Chondrocyte (in vitro differentiated cells): ENCODE results near the gene C3orf22. TPM values are rescaled to one million over a fixed set of nuclear protein-coding genes. Genes with fewer than 3 reads are reported as not detected.
"Not testable (repeated sequence)": the region's sequence is repeated elsewhere in the genome, so short reads cannot be mapped to it uniquely, and the experiment has no call there.

Source experiments
- DNase-seq: peaks from one replicate; pipeline ENCODE4 v3.0.0; 2021; ENCODE audit warnings: mixed read lengths, low spot score
- H3K27ac Mint-ChIP-seq: one replicate; pipeline ENCODE4 v1.8.0; 2021; ENCODE audit warnings: mild to moderate bottlenecking, moderate library complexity, mixed read lengths; ENCODE audit not compliant: unreplicated experiment
- H3K27me3 Mint-ChIP-seq: 2 replicates; pipeline ENCODE4 v1.8.0; 2021; ENCODE audit warnings: low read depth, mixed read lengths
- H3K36me3 Mint-ChIP-seq: 2 replicates; pipeline ENCODE4 v1.8.0; 2021; ENCODE audit warnings: low read depth, mixed read lengths
- H3K4me1 Mint-ChIP-seq: 2 replicates; pipeline ENCODE4 v1.8.0; 2021; ENCODE audit warnings: low read depth, mild to moderate bottlenecking, mixed read lengths
- H3K4me3 Mint-ChIP-seq: one replicate; pipeline ENCODE4 v1.8.0; 2021; ENCODE audit warnings: mild to moderate bottlenecking, moderate library complexity, mixed read lengths; ENCODE audit not compliant: unreplicated experiment
- H3K9me3 Mint-ChIP-seq: 2 replicates; pipeline ENCODE4 v1.8.0; 2021; ENCODE audit warnings: low read depth, mixed read lengths
- long read RNA-seq: library from polyadenylated mRNA; stranded (forward); transcript quantifications from one replicate; pipeline ENCODE4 v2.0.0, GENCODE V29; 2021
- total RNA-seq: library from RNA; stranded (reverse); gene quantifications from 3 replicates; pipeline ENCODE4 v1.2.1, GENCODE V29; 2021
- TF ChIP-seq, protein P1 (sequence below): fragments of 200-600 bp; sonication (generic); IDR thresholded peaks from 2 replicates; pipeline ENCODE4 v1.5.0; 2021; ENCODE audit warnings: antibody characterized with exemption, mild to moderate bottlenecking, moderate library complexity

The C3orf22 gene, protein sequence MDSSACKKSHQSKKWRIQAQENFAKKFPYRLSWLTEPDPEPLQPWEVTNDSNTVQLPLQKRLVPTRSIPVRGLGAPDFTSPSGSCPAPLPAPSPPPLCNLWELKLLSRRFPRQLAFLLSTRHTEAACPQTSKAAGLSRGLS
- total RNA-seq = not detected in 3 replicates
- long read RNA-seq = 0 reads

DNA sequence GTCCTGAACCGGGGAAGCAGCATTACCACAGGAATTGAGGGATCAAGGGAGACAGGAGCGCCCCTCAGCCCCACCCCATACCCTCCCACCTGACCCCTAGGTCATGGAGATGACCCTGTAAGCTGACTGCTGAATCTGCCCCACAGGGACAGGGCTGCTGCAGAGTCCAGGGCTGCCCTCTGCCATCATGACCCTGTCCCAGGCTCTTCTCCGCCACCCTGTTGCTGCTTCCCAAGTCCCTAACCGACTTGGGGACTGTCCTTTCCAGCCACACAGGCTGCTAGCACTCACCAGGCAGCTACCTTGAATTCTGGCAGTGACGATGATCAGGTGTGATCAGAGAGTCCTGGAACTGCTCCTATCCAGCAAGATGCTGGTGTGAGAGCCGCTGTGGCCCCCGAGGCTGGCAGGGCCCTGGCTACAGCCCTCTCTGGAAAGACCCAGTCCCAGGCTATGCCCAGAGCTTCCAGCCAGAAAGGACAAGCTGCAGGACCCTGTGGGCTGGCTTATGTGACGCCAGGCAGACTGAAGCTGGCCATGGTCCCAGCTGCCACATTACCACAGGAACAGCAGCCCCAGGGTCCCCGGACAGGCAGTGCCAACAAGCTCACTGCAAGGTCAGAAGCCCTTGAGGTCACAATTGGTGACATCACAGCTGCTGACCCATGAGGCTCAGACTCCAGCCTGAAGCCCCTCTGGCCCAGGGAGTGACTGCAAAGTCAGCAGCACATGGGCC, at the start of gene C3orf22:
TSS of gene C3orf22 (minus strand) at position 597 of the 736 bp plus-strand sequence. CDS start 5,542 bp downstream, outside the sequence.
- Mint-ChIP-seq H3K9me3 (peaks cover 15% of the 10 kb centered on the region), H3K27ac (no peak within 1 kb of the TSS), H3K27me3 (peaks cover 21% of the 10 kb centered on the region), H3K4me3 (no peak within 1 kb of the TSS), H3K36me3 (peaks cover 5% of the 10 kb centered on the region), H3K4me1 (no peaks in the 10 kb centered on the region)
- peak; percentile 75 for DNase-seq
- TF ChIP-seq, protein P1, sequence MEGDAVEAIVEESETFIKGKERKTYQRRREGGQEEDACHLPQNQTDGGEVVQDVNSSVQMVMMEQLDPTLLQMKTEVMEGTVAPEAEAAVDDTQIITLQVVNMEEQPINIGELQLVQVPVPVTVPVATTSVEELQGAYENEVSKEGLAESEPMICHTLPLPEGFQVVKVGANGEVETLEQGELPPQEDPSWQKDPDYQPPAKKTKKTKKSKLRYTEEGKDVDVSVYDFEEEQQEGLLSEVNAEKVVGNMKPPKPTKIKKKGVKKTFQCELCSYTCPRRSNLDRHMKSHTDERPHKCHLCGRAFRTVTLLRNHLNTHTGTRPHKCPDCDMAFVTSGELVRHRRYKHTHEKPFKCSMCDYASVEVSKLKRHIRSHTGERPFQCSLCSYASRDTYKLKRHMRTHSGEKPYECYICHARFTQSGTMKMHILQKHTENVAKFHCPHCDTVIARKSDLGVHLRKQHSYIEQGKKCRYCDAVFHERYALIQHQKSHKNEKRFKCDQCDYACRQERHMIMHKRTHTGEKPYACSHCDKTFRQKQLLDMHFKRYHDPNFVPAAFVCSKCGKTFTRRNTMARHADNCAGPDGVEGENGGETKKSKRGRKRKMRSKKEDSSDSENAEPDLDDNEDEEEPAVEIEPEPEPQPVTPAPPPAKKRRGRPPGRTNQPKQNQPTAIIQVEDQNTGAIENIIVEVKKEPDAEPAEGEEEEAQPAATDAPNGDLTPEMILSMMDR = no peak

DNA sequence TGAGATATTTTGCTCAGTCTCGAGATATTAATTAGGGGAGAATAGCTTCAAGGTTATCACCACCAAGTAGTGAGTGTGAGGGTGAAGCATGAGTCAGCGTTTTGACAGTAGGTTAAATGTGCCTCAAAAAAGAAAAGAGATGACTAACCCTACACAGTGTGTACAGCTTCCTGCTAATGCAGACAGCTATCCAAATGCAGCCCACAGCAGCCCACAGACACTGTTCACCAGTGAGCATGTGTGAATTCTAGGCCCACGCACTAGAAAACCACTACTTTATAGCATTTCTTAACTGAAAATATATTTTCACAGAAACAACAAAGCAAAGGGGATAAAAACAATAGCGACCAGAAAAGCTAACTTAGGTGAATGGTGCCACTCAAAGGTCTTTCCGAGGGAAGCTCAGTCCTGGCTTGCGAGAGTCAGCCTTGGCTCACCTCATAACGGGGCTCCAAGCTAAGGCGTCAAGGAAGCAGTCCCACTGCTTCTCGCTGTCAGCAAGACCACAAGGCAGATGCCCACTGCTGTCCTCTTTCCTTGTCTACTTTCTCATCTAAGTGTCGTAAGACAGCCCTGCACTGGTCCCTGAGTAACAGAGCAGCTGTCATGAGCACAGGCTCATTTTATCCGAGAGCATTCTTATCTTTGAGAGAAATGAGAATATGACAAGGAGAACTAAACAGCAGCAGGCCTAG, 48.6 kb upstream of the C3orf22 start:
- no peak overlapping the region for H3K4me3 Mint-ChIP-seq
- H3K36me3 Mint-ChIP-seq = peaks cover 55% of the 10 kb centered on the region
- DNase-seq = no peak
- no peaks in the 10 kb centered on the region for H3K27me3 Mint-ChIP-seq
- peaks cover 6% of the 10 kb centered on the region for H3K4me1 Mint-ChIP-seq
- TF ChIP-seq, protein P1 = no peak
- H3K9me3 Mint-ChIP-seq = peaks cover 10% of the 10 kb centered on the region
- peak overlapping the region; percentile 49 for H3K27ac Mint-ChIP-seq

DNA sequence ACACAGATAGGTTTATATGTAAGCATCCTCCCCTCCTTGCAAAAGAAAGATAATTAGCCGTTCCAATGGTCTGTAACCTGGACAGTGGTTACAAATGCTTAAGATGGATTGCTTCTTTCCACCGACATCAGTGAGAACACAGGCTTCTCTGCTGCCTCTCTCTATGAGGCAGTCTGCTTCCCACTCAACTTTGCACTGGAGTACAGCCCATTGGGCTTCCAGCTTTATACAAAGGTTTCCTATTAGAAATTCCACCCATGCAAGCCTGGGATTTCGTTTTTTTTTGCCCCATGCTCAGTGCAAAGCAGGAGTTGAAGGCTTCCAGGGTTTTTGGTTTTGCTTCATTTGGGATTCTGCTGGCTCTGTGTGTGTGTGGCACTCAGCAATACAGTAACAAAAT, 47.3 kb upstream of the C3orf22 start:
- Mint-ChIP-seq H3K27ac (no peak overlapping the region), H3K36me3 (peaks cover 59% of the 10 kb centered on the region), H3K27me3 (no peaks in the 10 kb centered on the region), H3K4me1 (peaks cover 6% of the 10 kb centered on the region), H3K4me3 (no peak overlapping the region), H3K9me3 (peaks cover 10% of the 10 kb centered on the region)
- DNase-seq = no peak
- TF ChIP-seq, protein P1 = no peak

DNA sequence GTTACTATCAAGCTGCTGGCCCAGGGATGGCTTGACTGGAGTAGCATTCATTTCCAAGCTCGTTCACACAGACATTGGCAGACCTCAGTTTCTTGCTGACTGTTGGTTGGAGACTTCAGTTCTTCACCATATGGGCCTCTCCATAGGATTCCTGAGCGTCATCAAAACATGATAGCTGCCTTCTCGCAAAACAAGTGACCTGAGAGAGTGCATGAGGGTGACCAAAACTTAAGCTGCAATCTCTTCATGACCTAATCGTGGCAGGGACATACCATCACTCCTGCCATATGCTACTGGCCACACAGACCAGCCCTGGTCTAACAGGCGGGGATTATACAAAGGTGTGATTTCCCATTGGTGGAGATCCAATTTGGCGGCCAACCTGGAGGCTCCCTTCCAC, 46.0 kb upstream of the C3orf22 start:
- Mint-ChIP-seq H3K27ac (no peak overlapping the region), H3K9me3 (peaks cover 10% of the 10 kb centered on the region), H3K4me1 (peaks cover 6% of the 10 kb centered on the region), H3K36me3 (peaks cover 48% of the 10 kb centered on the region), H3K4me3 (no peak overlapping the region), H3K27me3 (no peaks in the 10 kb centered on the region)
- TF ChIP-seq, protein P1 = no peak
- no peak for DNase-seq

DNA sequence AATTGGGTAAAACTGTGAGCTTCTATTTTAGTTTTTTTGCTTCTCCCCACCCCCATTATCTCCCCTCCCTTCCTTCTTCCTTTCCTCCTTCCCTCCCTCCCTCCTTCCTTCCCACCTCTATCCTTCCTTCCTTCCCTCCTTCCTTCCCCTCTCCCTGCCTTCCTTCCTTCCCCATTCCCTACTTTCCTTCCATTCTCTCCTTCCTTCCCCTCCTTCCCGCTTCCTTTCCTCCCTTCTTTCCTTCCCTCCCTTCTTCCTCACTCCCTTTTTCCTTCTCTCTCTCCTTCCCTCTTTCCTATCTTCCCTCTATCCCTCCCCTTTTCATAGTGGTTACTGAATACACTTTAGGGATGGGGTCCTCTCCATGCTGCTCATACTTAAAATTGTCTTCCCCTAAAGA, 40.4 kb upstream of the C3orf22 start:
- peaks cover 30% of the 10 kb centered on the region for H3K9me3 Mint-ChIP-seq
- TF ChIP-seq, protein P1 = no peak
- H3K4me3 Mint-ChIP-seq = no peak overlapping the region
- H3K36me3 Mint-ChIP-seq = peaks cover 31% of the 10 kb centered on the region
- H3K4me1 Mint-ChIP-seq = no peaks in the 10 kb centered on the region
- H3K27me3 Mint-ChIP-seq = no peaks in the 10 kb centered on the region
- no peak for DNase-seq
- H3K27ac Mint-ChIP-seq = no peak overlapping the region

DNA sequence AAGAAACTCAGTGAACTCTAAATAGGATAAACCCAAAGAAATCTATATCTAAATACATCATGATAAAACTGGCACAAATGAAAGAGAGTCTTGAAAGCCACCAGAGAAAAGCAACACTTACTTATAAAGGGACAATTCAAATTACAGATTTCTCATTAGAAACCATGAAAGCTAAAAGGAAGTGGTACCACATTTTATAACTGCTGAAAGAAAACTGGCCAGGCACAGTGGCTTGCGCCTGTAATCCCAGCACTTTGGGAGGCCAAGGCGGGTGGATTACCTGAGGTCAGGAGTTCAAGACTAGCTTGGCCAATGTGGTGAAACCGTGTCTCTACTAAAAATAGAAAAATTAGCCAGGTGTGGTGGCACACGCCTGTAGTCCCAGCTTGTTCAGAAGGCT, 36.7 kb upstream of the C3orf22 start:
- DNase-seq, H3K27me3 Mint-ChIP-seq, H3K27ac Mint-ChIP-seq, H3K4me3 Mint-ChIP-seq, H3K4me1 Mint-ChIP-seq: not testable (repeated sequence)
- peaks cover 30% of the 10 kb centered on the region for H3K9me3 Mint-ChIP-seq
- peaks cover 21% of the 10 kb centered on the region for H3K36me3 Mint-ChIP-seq

DNA sequence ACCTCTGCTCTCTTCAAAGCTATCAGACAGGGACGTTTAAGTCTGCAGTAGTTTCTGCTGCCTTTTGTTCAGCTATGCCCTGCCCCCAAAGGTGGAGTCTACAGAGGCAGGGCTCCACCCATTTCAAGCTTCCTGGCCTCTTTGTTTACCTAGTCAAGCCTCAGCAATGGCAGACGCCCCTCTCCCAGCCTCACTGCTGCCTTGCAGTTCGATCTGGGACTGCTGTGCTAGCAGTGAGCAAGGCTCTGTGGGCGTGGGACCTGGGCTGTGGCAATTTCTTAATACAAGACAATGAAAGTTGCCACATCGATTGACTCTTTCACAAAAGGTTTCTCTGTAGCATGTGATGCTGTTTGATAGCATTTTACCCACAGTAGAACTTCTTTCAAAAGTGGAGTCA, 32.8 kb upstream of the C3orf22 start:
- H3K4me1 Mint-ChIP-seq, DNase-seq, H3K27me3 Mint-ChIP-seq, H3K4me3 Mint-ChIP-seq, H3K27ac Mint-ChIP-seq: not testable (repeated sequence)
- H3K9me3 Mint-ChIP-seq = peaks cover 59% of the 10 kb centered on the region
- H3K36me3 Mint-ChIP-seq = peaks cover 25% of the 10 kb centered on the region
